H1 (cell line): ENCODE data around the gene DHFR2. TPM values are rescaled to one million over a fixed set of nuclear protein-coding genes. Genes with fewer than 3 reads are reported as not detected.

Source experiments
- ASH2L ChIP-seq: fragments of 200-600, 300-600 bp; sonication (generic); IDR thresholded peaks from one replicate; pipeline ENCODE4 v1.7.1; 2017; ENCODE audit warnings: low read length
- BACH1 ChIP-seq: IDR thresholded peaks from 2 replicates; pipeline ENCODE4 v1.6.1; 2012; ENCODE audit warnings: low read length, improper control_type of control experiment
- CHD2 ChIP-seq: IDR thresholded peaks from 2 replicates; pipeline ENCODE4 v1.6.1; 2012; ENCODE audit warnings: low read length, improper control_type of control experiment
- CHD7 ChIP-seq: fragments of 300-600 bp; sonication (generic); IDR thresholded peaks from 2 replicates; pipeline ENCODE4 v1.7.1; 2012; ENCODE audit warnings: low read length, moderate library complexity, mild to moderate bottlenecking, inconsistent platforms; ENCODE audit not compliant: insufficient replicate concordance
- CREB1 ChIP-seq: IDR thresholded peaks from 2 replicates; pipeline ENCODE4 v1.6.1; 2012; ENCODE audit warnings: inconsistent platforms
- CTBP2 ChIP-seq: IDR thresholded peaks from 2 replicates; pipeline ENCODE4 v1.7.0; 2011; ENCODE audit warnings: borderline replicate concordance, mild to moderate bottlenecking, moderate library complexity, mixed read lengths, low read length; ENCODE audit not compliant: insufficient read depth, insufficient read length
- EGR1 ChIP-seq: IDR thresholded peaks from 2 replicates; pipeline ENCODE4 v1.6.1; 2011; ENCODE audit warnings: low read depth, low read length, borderline replicate concordance
- RBBP5 ChIP-seq: IDR thresholded peaks from 2 replicates; pipeline ENCODE4 v1.7.1; 2012; ENCODE audit warnings: low read depth, mild to moderate bottlenecking, inconsistent platforms, low read length, moderate library complexity, borderline replicate concordance
- SAP30 ChIP-seq: fragments of 300-600 bp; sonication (generic); IDR thresholded peaks from 2 replicates; pipeline ENCODE4 v1.7.1; 2012; ENCODE audit warnings: low read length, moderate library complexity, mild to moderate bottlenecking, inconsistent platforms; ENCODE audit not compliant: insufficient read depth, insufficient replicate concordance
- SIN3A ChIP-seq, 2 experiments: IDR thresholded peaks in 1 of 2; conservative IDR thresholded peaks in 1 of 2; 2 replicates each; pipeline ENCODE4 v1.6.1; 2011 to 2012; ENCODE audit warnings: low read length in 2 of 2, improper control_type of control experiment in 1 of 2, low read depth in 1 of 2, mild to moderate bottlenecking in 1 of 2
- SIRT6 ChIP-seq: IDR thresholded peaks from one replicate; pipeline ENCODE4 v1.7.1; 2012; ENCODE audit warnings: low read length, inconsistent platforms
- SRF ChIP-seq: IDR thresholded peaks from 2 replicates; pipeline ENCODE4 v1.6.1; 2011; ENCODE audit warnings: mild to moderate bottlenecking, low read depth, low read length, moderate library complexity
- polyA plus RNA-seq, 7 experiments: library from polyadenylated mRNA; depleted of rRNA in 3 of 7; stranded (reverse) in 5 of 7; unstranded in 2 of 7; fragments of >200 nt in 5 of 7; fragments of 200-250 nt in 2 of 7; gene quantifications; 1 replicate in 5 of 7; 2 replicates in 1 of 7; 4 replicates in 1 of 7; pipeline versions ENCODE4 v1.2.1 to v1.2.3, GENCODE V29; 2011 to 2013; ENCODE audit warnings: missing spikeins in 2 of 7, mixed read lengths in 2 of 7
- total RNA-seq: library from RNA; stranded (reverse); fragmentation: NEBNext Ultra II Directional; extraction: Animal tissue kit (Norgen Biotek cat#: 25700); gene quantifications from 2 replicates; pipeline ENCODE4 v1.2.1, GENCODE V29; 2021

Gene DHFR2
- total and polyA plus RNA-seq, 2 of the 8 experiments (the other 6 are each of a cell fraction or from before 2014, with no cell fraction given) = 0.59 to 2.6 TPM

- TF ChIP-seq CHD7 = no peak
- TF ChIP-seq BACH1 = no peak
- TF ChIP-seq SIRT6 = no peak
- TF ChIP-seq CHD2 = no peak
- TF ChIP-seq SRF = no peak
- TF ChIP-seq ASH2L = no peak
- no peak for TF ChIP-seq CTBP2
- TF ChIP-seq CREB1 = no peak
- no peak for TF ChIP-seq EGR1
- TF ChIP-seq SAP30 = no peak
- TF ChIP-seq RBBP5 = no peak
- TF ChIP-seq SIN3A (conservative IDR thresholded peaks at IDR 0.05 in 1 of 2, IDR thresholded peaks at IDR 0.05 in 1 of 2; ENCODE audit: low read depth in 1 of 2, low read length in 2 of 2) = no peak
These were observed 19.7 kb upstream of the DHFR2 start (continued) for GRCh38 chr3:94082391-94082937.
